Thyroid gland (tissue), 4 donors: ENCODE results near the gene RNF144A. TPM values are rescaled to one million over a fixed set of nuclear protein-coding genes. Genes with fewer than 3 reads are reported as not detected.

Experiments used
- DNase-seq, 2 donors: peaks; one replicate each; pipeline ENCODE4 v3.0.0-alpha.2; 2019
- H3K27ac ChIP-seq, 3 donors: fragments of 200-600 bp; sonication (generic); 1 replicate in 2 of 3; 2 replicates in 1 of 3; pipeline ENCODE4 v1.5.1; 2016 to 2019; ENCODE audit warnings: mild to moderate bottlenecking in 1 of 3, moderate library complexity in 1 of 3
- H3K27me3 ChIP-seq: fragments of 200-600 bp; sonication (generic); one replicate; pipeline ENCODE4 v1.5.1; 2019
- H3K36me3 ChIP-seq, 2 donors: fragments of 200-600 bp; sonication (generic); one replicate each; pipeline ENCODE4 v1.5.1; 2016 to 2019
- H3K4me1 ChIP-seq, 2 donors: fragments of 200-600 bp; sonication (generic); one replicate each; pipeline ENCODE4 v1.5.1; 2017 to 2019
- H3K4me3 ChIP-seq, 3 donors: fragments of 200-600 bp; sonication (generic); replicated peaks in 1 of 3; 1 replicate in 2 of 3; 2 replicates in 1 of 3; pipeline ENCODE4 v1.5.1; 2016; ENCODE audit warnings: mild to moderate bottlenecking in 1 of 3
- H3K9me3 ChIP-seq: fragments of 200-600 bp; sonication (generic); one replicate; pipeline ENCODE4 v1.5.1; 2017
- POLR2A ChIP-seq, 2 donors: fragments of 450-650 bp; IDR thresholded peaks; one replicate each; pipeline ENCODE4 v1.6.1; 2017; ENCODE audit warnings: antibody characterized with exemption in 2 of 2, mild to moderate bottlenecking in 2 of 2, moderate library complexity in 1 of 2
- WGBS, 2 donors: methylation state at CpG; one replicate each; pipeline ENCODE4 v1.1.5; 2017; 5-methylcytosine and 5-hydroxymethylcytosine counted together
- intact Hi-C: fragments of 100-400 bp; cut with DNase I; formaldehyde crosslinking; loops from one replicate; pipeline ENCODE4 v1.15.1; 2023
- total RNA-seq, 4 donors: library from RNA; depleted of rRNA; stranded (reverse); fragments of >200 nt; gene quantifications; one replicate each; pipeline ENCODE4 v1.2.3, GENCODE V29; 2016
- TF ChIP-seq, protein P1 (sequence below), 6 experiments: fragments of 200-600 bp in 3 of 6; fragments of 450-650 bp in 3 of 6; sonication (generic) in 3 of 6; IDR thresholded peaks; one replicate each; pipeline ENCODE4 v1.5.1; 2016 to 2019; ENCODE audit warnings: antibody characterized with exemption in 6 of 6, mild to moderate bottlenecking in 2 of 6, inconsistent platforms in 1 of 6, moderate library complexity in 1 of 6

The RNF144A gene
- total RNA-seq, 4 donors from 2014 or later: 8.0 to 12.2 (median 10.6) TPM

- no peak for DNase-seq
- Histone ChIP-seq H3K4me3 (no peak overlapping the region), H3K36me3 (no peaks in the 10 kb centered on the region), H3K27me3 (no peaks in the 10 kb centered on the region), H3K4me1 (peaks cover 13 to 18% of the 10 kb centered on the region in 2 donors), H3K9me3 (no peaks in the 10 kb centered on the region), H3K27ac (no peak overlapping the region)
- 92 to 94% methylated on average over 4 of the region's 4 CpGs for WGBS, 2 donors
- TF ChIP-seq, protein P1, sequence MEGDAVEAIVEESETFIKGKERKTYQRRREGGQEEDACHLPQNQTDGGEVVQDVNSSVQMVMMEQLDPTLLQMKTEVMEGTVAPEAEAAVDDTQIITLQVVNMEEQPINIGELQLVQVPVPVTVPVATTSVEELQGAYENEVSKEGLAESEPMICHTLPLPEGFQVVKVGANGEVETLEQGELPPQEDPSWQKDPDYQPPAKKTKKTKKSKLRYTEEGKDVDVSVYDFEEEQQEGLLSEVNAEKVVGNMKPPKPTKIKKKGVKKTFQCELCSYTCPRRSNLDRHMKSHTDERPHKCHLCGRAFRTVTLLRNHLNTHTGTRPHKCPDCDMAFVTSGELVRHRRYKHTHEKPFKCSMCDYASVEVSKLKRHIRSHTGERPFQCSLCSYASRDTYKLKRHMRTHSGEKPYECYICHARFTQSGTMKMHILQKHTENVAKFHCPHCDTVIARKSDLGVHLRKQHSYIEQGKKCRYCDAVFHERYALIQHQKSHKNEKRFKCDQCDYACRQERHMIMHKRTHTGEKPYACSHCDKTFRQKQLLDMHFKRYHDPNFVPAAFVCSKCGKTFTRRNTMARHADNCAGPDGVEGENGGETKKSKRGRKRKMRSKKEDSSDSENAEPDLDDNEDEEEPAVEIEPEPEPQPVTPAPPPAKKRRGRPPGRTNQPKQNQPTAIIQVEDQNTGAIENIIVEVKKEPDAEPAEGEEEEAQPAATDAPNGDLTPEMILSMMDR (IDR thresholded peaks at IDR 0.05): no peak
- no peak for TF ChIP-seq POLR2A (IDR thresholded peaks at IDR 0.05)
- intact Hi-C loops: no loop called here
These were observed 13.9 kb downstream of the RNF144A start for GRCh38 chr2:6930923-6931647.

DNA sequence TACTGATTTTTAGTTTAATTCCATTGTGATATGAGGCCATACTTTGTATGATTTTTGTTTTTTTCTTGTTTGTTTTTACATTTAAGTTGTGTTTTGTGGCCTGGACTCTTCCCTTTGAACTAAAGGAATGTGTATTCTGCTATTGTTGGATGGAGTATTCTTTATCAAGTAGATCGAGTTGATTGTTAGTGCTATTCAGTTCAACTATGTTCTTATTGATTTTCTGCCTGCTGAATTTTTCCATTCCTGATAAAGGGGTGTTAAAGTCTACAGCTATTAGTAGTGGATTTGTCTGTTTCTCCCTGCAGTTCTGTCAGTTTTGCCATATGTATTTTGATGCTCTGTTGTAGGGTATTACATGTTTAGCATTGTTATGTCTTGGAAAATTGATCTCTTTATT, 14.5 kb downstream of the RNF144A start:
- intact Hi-C loops: no loop called here
- no peak overlapping the region for H3K4me3 ChIP-seq
- H3K9me3 ChIP-seq: no peaks in the 10 kb centered on the region
- H3K4me1 ChIP-seq: peaks cover 11% of the 10 kb centered on the region in 2 donors
- H3K27me3 ChIP-seq: no peaks in the 10 kb centered on the region
- TF ChIP-seq POLR2A (IDR thresholded peaks at IDR 0.05): no peak
- TF ChIP-seq, protein P1 (IDR thresholded peaks at IDR 0.05): no peak
- H3K36me3 ChIP-seq: no peaks in the 10 kb centered on the region
- WGBS, 2 donors: 93 to 94% methylated on average over 1 of the region's 1 CpG
- no peak for DNase-seq
- H3K27ac ChIP-seq: no peak overlapping the region

DNA sequence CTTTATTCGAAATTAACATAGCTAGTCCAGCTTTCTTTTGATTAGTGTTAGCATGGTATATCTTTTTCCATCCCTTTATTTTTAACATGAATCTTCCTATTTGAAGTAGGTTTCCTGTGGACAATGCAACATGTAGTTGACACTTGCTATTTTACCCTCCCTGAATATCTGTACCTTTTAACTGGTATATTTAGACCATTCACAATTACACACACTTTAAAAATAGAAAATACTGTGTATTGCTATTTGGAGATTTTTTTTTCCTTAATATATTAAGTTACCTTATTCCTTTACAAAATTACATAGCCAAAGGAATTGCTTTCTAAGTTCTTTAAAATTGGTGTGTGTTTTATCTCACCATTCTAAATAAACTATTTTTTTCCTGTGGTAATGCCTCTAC, 15.0 kb downstream of the RNF144A start:
- Histone ChIP-seq H3K4me1 (peaks cover 6 to 7% of the 10 kb centered on the region in 2 donors), H3K9me3 (no peaks in the 10 kb centered on the region), H3K27ac (no peak overlapping the region), H3K4me3 (no peak overlapping the region), H3K36me3 (no peaks in the 10 kb centered on the region), H3K27me3 (no peaks in the 10 kb centered on the region)
- 96% methylated on average over 1 of the region's 1 CpG for WGBS, 2 donors
- DNase-seq: no peak
- TF ChIP-seq, protein P1 (IDR thresholded peaks at IDR 0.05): no peak
- TF ChIP-seq POLR2A (IDR thresholded peaks at IDR 0.05): no peak
- intact Hi-C loops: no loop called here

DNA sequence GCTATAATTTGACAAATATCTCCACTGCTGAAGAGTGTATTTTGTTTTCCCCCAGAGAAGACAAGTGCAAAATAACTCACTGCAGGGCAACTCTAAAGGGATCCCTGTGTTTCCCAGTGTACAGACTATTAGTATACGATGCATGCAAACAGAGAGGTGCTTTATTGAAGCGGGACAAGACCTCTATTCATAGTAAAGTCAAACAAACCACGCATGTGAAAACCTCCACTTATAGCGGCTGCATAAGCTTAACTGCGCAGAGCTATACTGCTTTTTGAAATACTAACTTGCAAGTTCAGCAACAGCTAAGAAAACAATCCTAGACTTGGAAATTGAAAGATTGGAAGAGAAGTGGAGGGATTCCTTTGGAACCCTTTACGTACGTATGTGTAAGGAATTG, 15.6 kb downstream of the RNF144A start:
- Histone ChIP-seq H3K36me3 (no peaks in the 10 kb centered on the region), H3K27ac (no peak overlapping the region), H3K4me1 (peaks cover 0 to under 1% of the 10 kb centered on the region in 2 donors), H3K9me3 (no peaks in the 10 kb centered on the region), H3K27me3 (no peaks in the 10 kb centered on the region), H3K4me3 (no peak overlapping the region)
- intact Hi-C loops: no loop called here
- 92 to 97% methylated on average over 7 of the region's 7 CpGs for WGBS, 2 donors
- no peak for TF ChIP-seq POLR2A (IDR thresholded peaks at IDR 0.05)
- TF ChIP-seq, protein P1 (IDR thresholded peaks at IDR 0.05): no peak
- DNase-seq: no peak

DNA sequence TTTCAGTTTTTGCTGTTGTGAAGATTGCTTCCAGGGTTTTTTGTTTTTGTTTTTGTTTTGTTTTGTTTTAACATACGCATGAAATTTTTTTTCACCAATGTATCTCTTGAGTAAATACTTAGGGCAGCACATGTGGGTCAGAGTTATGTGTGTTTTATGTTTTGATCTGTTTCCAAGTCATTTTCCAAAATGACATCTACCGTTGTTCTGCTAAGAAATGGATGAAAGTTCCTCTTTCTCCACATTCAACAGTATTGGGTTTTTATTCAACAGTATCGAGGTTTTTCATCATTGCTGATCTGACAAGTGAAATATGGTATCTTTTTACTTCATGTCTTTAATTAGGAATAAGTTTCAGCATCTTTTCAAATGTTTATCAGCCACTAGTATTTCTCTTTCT, 16.7 kb downstream of the RNF144A start:
- Histone ChIP-seq H3K36me3 (no peaks in the 10 kb centered on the region), H3K27ac (no peak overlapping the region), H3K27me3 (no peaks in the 10 kb centered on the region), H3K4me3 (no peak overlapping the region), H3K9me3 (no peaks in the 10 kb centered on the region), H3K4me1 (no peaks in the 10 kb centered on the region)
- TF ChIP-seq, protein P1 (IDR thresholded peaks at IDR 0.05): no peak
- no peak for TF ChIP-seq POLR2A (IDR thresholded peaks at IDR 0.05)
- WGBS, 2 donors: 89 to 91% methylated on average over 3 of the region's 3 CpGs
- intact Hi-C loops: no loop called here
- no peak for DNase-seq
